Measurements from ENCODE around the gene ELAC1. TPM values are rescaled to one million over a fixed set of nuclear protein-coding genes. Genes with fewer than 3 reads are reported as not detected.

The ELAC1 gene
- polyA plus RNA-seq, 2 of the 4 experiments (the other 2 are of a cell fraction), result 4.2 to 6.6 TPM

DNA sequence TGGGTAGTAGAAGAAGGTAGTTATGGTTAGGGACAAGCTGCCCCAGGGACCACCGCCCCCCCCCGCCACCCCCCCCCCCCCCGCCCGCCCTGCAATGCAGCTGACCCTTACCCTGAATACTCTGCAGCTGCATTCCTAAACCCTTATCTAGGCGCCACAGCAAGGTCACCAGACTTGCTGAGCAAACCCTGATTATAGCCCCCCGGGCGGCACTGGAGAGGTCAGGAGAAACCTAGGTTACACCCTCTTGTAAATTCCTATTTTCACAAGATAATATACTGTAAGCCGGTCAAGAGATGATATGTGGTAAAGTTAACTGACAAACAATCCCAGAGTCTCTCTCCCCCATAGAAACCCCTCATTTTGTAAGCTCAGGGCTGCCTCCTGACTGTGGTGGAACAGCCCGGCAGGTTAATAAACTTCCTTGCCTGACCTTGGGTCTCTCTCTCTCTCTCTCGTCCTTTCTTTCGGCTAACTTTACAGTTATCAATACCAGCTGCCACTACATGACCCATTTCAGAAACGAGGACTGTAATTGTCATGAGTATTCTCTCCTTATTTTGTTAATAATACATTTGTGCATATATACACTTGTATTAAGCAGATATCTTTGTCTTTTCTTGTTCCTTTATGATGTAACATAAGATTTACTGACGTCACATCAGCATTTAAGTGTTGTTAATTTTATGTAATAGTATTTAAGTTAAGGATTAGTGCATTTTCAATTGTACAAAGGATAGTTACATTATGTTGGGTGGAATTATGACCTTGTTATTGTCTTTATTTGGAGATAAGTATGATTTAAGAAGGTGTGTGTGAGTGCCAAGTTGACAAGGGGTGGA lies 39.3 kb downstream of the ELAC1 start (continued):
- TF ChIP-seq, protein P1, sequence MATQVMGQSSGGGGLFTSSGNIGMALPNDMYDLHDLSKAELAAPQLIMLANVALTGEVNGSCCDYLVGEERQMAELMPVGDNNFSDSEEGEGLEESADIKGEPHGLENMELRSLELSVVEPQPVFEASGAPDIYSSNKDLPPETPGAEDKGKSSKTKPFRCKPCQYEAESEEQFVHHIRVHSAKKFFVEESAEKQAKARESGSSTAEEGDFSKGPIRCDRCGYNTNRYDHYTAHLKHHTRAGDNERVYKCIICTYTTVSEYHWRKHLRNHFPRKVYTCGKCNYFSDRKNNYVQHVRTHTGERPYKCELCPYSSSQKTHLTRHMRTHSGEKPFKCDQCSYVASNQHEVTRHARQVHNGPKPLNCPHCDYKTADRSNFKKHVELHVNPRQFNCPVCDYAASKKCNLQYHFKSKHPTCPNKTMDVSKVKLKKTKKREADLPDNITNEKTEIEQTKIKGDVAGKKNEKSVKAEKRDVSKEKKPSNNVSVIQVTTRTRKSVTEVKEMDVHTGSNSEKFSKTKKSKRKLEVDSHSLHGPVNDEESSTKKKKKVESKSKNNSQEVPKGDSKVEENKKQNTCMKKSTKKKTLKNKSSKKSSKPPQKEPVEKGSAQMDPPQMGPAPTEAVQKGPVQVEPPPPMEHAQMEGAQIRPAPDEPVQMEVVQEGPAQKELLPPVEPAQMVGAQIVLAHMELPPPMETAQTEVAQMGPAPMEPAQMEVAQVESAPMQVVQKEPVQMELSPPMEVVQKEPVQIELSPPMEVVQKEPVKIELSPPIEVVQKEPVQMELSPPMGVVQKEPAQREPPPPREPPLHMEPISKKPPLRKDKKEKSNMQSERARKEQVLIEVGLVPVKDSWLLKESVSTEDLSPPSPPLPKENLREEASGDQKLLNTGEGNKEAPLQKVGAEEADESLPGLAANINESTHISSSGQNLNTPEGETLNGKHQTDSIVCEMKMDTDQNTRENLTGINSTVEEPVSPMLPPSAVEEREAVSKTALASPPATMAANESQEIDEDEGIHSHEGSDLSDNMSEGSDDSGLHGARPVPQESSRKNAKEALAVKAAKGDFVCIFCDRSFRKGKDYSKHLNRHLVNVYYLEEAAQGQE (IDR thresholded peaks at IDR 0.05), result no peak
- TF ChIP-seq, protein P2, sequence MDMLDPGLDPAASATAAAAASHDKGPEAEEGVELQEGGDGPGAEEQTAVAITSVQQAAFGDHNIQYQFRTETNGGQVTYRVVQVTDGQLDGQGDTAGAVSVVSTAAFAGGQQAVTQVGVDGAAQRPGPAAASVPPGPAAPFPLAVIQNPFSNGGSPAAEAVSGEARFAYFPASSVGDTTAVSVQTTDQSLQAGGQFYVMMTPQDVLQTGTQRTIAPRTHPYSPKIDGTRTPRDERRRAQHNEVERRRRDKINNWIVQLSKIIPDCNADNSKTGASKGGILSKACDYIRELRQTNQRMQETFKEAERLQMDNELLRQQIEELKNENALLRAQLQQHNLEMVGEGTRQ (IDR thresholded peaks at IDR 0.05), result no peak
- no peak for TF ChIP-seq BHLHE40 (IDR thresholded peaks at IDR 0.05; ENCODE audit: low read depth, low read length)
- TF ChIP-seq, protein P3, sequence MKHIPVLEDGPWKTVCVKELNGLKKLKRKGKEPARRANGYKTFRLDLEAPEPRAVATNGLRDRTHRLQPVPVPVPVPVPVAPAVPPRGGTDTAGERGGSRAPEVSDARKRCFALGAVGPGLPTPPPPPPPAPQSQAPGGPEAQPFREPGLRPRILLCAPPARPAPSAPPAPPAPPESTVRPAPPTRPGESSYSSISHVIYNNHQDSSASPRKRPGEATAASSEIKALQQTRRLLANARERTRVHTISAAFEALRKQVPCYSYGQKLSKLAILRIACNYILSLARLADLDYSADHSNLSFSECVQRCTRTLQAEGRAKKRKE (CRISPR knock-in tag; IDR thresholded peaks at IDR 0.05; ENCODE audit: low read depth), result no peak
- no peak for TF ChIP-seq HDAC2 (IDR thresholded peaks at IDR 0.05)
- TF ChIP-seq CEBPB (IDR thresholded peaks at IDR 0.05), result no peak

DNA sequence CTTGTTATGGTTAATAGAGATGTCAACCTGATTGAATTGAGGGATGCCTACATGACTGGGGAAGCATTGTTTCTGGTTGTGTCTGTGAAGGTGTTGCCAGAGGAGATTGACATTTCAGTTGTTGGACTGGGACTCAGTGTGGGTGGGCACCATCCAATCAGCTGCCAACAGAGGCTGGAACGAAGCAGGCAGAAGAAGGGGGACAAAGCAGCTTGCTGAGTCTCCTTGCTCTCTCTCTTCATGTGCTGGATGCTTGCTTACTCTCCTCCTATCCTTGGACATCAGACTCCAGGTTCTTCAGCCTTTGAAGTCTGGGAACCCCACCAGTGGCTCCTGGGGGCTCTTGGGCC lies 39.9 kb downstream of the ELAC1 start:
- TF ChIP-seq, protein P2 (IDR thresholded peaks at IDR 0.05), result no peak
- TF ChIP-seq, protein P4, sequence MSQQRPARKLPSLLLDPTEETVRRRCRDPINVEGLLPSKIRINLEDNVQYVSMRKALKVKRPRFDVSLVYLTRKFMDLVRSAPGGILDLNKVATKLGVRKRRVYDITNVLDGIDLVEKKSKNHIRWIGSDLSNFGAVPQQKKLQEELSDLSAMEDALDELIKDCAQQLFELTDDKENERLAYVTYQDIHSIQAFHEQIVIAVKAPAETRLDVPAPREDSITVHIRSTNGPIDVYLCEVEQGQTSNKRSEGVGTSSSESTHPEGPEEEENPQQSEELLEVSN (IDR thresholded peaks at IDR 0.05; ENCODE audit: borderline replicate concordance, low read depth), result no peak
- TF ChIP-seq, protein P5, sequence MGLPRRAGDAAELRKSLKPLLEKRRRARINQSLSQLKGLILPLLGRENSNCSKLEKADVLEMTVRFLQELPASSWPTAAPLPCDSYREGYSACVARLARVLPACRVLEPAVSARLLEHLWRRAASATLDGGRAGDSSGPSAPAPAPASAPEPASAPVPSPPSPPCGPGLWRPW (IDR thresholded peaks at IDR 0.05), result no peak
- TF ChIP-seq, protein P6, sequence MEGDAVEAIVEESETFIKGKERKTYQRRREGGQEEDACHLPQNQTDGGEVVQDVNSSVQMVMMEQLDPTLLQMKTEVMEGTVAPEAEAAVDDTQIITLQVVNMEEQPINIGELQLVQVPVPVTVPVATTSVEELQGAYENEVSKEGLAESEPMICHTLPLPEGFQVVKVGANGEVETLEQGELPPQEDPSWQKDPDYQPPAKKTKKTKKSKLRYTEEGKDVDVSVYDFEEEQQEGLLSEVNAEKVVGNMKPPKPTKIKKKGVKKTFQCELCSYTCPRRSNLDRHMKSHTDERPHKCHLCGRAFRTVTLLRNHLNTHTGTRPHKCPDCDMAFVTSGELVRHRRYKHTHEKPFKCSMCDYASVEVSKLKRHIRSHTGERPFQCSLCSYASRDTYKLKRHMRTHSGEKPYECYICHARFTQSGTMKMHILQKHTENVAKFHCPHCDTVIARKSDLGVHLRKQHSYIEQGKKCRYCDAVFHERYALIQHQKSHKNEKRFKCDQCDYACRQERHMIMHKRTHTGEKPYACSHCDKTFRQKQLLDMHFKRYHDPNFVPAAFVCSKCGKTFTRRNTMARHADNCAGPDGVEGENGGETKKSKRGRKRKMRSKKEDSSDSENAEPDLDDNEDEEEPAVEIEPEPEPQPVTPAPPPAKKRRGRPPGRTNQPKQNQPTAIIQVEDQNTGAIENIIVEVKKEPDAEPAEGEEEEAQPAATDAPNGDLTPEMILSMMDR (IDR thresholded peaks at IDR 0.05), result no peak
- TF ChIP-seq, protein P7, sequence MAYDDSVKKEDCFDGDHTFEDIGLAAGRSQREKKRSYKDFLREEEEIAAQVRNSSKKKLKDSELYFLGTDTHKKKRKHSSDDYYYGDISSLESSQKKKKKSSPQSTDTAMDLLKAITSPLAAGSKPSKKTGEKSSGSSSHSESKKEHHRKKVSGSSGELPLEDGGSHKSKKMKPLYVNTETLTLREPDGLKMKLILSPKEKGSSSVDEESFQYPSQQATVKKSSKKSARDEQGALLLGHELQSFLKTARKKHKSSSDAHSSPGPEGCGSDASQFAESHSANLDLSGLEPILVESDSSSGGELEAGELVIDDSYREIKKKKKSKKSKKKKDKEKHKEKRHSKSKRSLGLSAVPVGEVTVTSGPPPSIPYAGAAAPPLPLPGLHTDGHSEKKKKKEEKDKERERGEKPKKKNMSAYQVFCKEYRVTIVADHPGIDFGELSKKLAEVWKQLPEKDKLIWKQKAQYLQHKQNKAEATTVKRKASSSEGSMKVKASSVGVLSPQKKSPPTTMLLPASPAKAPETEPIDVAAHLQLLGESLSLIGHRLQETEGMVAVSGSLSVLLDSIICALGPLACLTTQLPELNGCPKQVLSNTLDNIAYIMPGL (CRISPR knock-in tag; IDR thresholded peaks at IDR 0.05; ENCODE audit: borderline replicate concordance), result no peak
- FAIRE-seq (no peak), DNase-seq (ENCODE audit: low read depth in 1 of 2, low spot score in 1 of 2) (no peak), ATAC-seq (no peak)
- H3K4me1 ChIP-seq, result no peaks in the 10 kb centered on the region
- H3K4me2 ChIP-seq, result no peak overlapping the region
- CTCF ChIA-PET, result no interaction called here
- H3K4me3 ChIP-seq, result no peak overlapping the region
- POLR2A ChIA-PET, result no interaction called here
- H3K27ac ChIP-seq, result no peak overlapping the region
- no peaks in the 10 kb centered on the region for H3K9me3 ChIP-seq
- 88% methylated on average over 1 of the region's 1 CpG for WGBS (ENCODE audit: missing lambda C conversion rate)

Measured in A549 (cell line).